ENCODE data around the gene ZNF768.
A peak's percentile ranks its signal among the peaks of the same experiment; 100 is the strongest.

ZNF768 gene

GRCh38 chr16:30526137-30526822 lies at the start of gene ZNF768:
Gene ZNF768, minus strand, starts transcription at chr16:30526566. Its CDS starts 153 bp downstream, at chr16:30526413.
- DNase-seq (ENCODE audit: low read depth), result no peak

- DNase-seq (ENCODE audit: low read depth), result no peak
Measured at GRCh38 chr16:30574678-30575077, 48.3 kb upstream of the ZNF768 start.

GRCh38 chr16:30571445-30572322 lies 45.3 kb upstream of the ZNF768 start, which contains the start of gene ZNF688:
Gene ZNF688, minus strand, starts transcription at chr16:30571714. Its CDS starts 85 bp downstream, at chr16:30571629.
- peak; percentile 87 for DNase-seq (ENCODE audit: low read depth)

- DNase-seq (ENCODE audit: low read depth), result no peak
Measured at GRCh38 chr16:30570636-30571444, 44.5 kb upstream of the ZNF768 start.

- no peak for DNase-seq (ENCODE audit: low read depth)
Measured at GRCh38 chr16:30569746-30570635, 43.6 kb upstream of the ZNF768 start.

- DNase-seq (ENCODE audit: low read depth), result no peak
Measured at GRCh38 chr16:30569281-30569680, 42.9 kb upstream of the ZNF768 start.

- no peak for DNase-seq (ENCODE audit: low read depth)
Measured at GRCh38 chr16:30567991-30568638, 41.7 kb upstream of the ZNF768 start.

- DNase-seq (ENCODE audit: low read depth), result no peak
Measured at GRCh38 chr16:30567160-30567990, 41.0 kb upstream of the ZNF768 start.

- DNase-seq (ENCODE audit: low read depth), result no peak
Measured at GRCh38 chr16:30566531-30566930, 40.2 kb upstream of the ZNF768 start.

GRCh38 chr16:30565984-30566383 lies 39.6 kb upstream of the ZNF768 start:
- no peak for DNase-seq (ENCODE audit: low read depth)

- DNase-seq (ENCODE audit: low read depth), result no peak
Measured at GRCh38 chr16:30565526-30565925, 39.2 kb upstream of the ZNF768 start.

GRCh38 chr16:30562021-30562420 lies 35.7 kb upstream of the ZNF768 start:
- DNase-seq (ENCODE audit: low read depth), result no peak

GRCh38 chr16:30561089-30561816 lies 34.9 kb upstream of the ZNF768 start:
- DNase-seq (ENCODE audit: low read depth), result no peak

- DNase-seq (ENCODE audit: low read depth), result no peak
Measured at GRCh38 chr16:30559690-30560089, 33.3 kb upstream of the ZNF768 start.

- DNase-seq (ENCODE audit: low read depth), result no peak
Measured at GRCh38 chr16:30558789-30559377, 32.5 kb upstream of the ZNF768 start.

GRCh38 chr16:30557957-30558788 lies 31.8 kb upstream of the ZNF768 start, which contains the start of gene ZNF764:
Gene ZNF764, minus strand, starts transcription at chr16:30558374. Its CDS starts 192 bp downstream, at chr16:30558182.
- DNase-seq (ENCODE audit: low read depth), result peak; percentile 91

GRCh38 chr16:30557707-30557956 lies 31.3 kb upstream of the ZNF768 start:
- DNase-seq (ENCODE audit: low read depth), result no peak

- no peak for DNase-seq (ENCODE audit: low read depth)
Measured at GRCh38 chr16:30556125-30556473, 29.7 kb upstream of the ZNF768 start.

Measured in stimulated activated CD8-positive, alpha-beta memory T cell treated with anti-CD3 and anti-CD28 coated beads, Interleukin-7, amount 100 ng/mL, for 24 hours (primary cell).